ENCODE measurements around the gene PIGU.
A peak's percentile ranks its signal among the peaks of the same experiment; 100 is the strongest.
"Not testable (repeated sequence)": the region's sequence is repeated elsewhere in the genome, so short reads cannot be mapped to it uniquely, and the experiment has no call there.

The PIGU gene

GRCh38 chr20:34518863-34519262 lies 158.0 kb downstream of the PIGU start:
- FAIRE-seq; DNase-seq (ENCODE audit: insufficient read length, low spot score): not testable (repeated sequence)

- DNase-seq (ENCODE audit: insufficient read length, low spot score) = no peak
- no peak for FAIRE-seq
Measured at GRCh38 chr20:34517114-34517505, 159.8 kb downstream of the PIGU start.

DNA sequence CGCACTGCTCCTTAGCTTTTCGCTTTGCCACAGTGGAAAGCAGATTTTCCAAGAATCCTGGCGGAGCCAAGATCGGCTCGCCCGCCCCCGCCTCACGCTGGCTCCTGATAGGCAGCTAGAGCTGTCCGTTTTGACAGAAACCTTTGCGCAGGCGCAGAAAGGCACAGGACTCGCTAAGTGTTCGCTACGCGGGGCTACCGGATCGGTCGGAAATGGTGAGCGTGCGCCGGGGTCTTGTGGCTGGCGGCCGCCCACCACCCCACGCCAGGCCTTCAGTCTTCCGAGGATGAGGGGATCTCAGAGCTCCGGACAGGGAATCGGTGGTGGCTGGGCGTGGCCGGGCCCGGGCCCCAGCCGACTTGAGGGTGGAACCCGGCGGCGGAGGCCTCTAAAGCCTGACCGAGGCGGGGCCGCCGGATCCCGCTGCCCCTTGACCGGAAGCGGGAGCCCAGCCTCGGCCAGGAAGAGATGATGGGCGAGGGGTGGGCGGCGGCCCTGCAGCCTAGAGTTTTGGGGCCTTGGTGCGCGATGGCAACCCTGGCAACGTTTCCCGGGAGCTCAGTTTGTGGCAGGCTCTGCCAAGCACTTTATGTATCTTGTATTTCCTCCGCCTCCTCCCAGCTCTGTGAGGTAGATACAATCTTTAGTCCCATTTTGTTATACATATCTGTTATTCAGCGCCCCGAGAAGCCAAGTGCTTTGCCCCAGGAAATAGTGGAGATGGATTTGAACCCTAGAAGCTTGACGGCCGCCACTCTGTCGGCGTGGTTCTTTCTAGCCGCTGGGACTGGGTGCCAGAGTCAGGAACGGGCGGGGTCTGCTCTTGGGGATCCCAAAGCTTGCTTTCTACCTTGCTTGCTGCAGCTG lies 160.4 kb downstream of the PIGU start, which contains the start of gene DYNLRB1:
TSS of gene DYNLRB1 (plus strand) at position 176 of the 867 bp plus-strand sequence. CDS start at position 213, 37 bp downstream.
- DNase-seq (ENCODE audit: insufficient read length, low spot score) = peak; percentile 75
- peak; percentile 95 for FAIRE-seq

DNA sequence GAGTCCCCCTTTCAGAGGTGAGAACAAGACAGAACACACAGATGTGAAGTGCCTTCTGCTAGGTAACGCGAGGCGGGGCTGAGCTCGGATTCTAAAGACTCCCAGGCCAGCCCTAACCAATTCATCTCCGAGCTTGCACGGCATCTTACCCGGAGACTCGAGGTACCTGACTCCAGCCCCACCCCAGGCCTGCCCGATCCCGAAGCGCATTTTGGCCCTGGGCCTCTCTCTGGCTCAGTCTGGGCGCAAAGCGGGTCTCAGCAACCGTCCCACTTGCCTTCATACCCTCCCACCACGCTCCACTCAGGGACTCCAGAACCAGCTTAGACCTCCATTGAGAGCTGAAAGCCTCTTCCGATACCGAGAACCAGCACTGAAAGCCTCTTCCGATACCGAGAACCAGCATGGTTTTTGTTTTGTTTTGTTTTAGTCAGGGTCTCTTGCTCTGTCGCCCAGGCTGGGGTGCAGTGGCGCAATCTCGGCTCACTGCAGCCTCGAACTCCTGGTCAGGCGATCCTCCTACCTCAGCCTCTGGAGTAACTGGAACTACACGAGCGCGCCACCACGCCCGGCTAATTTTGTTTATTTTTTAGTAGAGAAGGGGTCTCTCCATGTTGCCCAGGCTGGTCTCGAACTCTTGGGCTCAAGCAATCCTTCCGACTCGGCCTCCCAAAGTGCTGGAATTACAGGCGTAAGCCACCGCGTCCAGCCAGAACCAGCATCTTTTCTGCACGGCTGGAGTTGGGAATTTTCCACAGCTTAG lies 161.2 kb downstream of the PIGU start:
- FAIRE-seq (no peak), DNase-seq (ENCODE audit: insufficient read length, low spot score) (peak; percentile 60)

DNA sequence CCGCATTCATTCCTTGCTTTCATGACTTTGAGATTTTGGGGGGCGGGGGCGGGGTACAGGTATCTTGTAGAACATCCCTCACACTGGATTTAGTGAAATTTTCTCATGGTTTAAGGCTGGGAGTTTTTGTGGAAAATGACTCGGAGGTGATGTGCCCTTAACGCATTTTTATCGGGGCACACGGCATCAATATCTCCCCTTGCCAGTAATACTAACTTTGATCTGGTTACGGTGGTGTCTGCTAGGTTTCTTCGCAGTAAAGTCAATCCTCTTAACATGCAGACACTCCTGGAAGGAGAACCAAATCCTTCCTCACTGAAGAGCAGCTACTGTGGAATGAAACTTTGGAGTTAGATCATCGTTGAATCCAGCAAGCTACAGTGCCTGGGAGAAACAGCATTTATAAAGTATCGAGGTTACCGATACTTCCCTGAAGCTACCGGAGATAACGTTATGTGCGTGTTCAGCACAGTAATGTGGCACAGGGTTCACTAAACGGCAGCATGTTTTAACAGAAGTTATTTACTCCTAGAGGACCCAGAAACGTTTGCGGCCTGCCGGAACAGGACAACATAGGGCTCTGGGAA lies 161.9 kb downstream of the PIGU start:
- DNase-seq (ENCODE audit: insufficient read length, low spot score) (no peak), FAIRE-seq (no peak)

DNA sequence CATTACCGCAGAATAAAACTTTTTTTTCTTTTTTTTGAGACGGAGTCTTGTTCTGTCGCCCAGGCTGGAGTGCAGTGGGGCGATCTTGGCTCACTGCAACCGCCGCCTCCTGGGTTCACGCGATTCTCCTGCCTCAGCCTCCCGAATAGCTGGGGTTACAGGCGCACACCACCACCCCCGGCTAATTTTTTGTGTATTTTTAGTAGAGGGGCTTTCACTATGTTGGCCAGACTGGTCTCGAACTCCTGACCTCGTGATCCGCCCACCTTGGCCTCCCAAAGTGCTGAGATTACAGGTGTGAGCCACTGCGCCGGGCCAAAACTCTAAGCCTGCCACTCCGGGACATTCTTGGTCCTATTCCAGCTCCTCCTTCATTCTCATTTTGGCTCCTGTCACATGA lies 162.9 kb downstream of the PIGU start:
- DNase-seq (ENCODE audit: insufficient read length, low spot score); FAIRE-seq: not testable (repeated sequence)

- DNase-seq (ENCODE audit: insufficient read length, low spot score) = no peak
- FAIRE-seq = no peak
Measured at GRCh38 chr20:34512955-34513419, 163.9 kb downstream of the PIGU start.

GRCh38 chr20:34512266-34512954 lies 164.5 kb downstream of the PIGU start:
- no peak for DNase-seq (ENCODE audit: insufficient read length, low spot score)
- FAIRE-seq = no peak

DNA sequence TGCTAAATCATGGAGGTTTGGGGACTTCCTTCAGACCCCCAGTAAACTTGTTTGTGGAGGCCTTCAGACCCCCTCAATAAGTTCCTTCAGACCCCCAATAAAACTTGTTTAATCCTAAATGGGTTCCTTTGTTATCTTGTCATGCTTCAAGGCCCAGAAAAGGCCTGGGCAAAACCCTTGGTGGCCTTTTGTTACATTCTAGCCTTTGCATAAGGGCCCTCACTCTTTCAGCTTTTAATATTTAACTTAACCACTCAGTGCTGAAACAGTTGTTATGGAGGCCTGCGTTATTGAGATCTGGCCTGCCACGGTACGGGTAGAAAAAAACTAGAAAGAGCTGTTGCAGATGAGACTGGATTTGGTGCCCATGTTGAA lies 165.0 kb downstream of the PIGU start:
- DNase-seq (ENCODE audit: insufficient read length, low spot score) (no peak), FAIRE-seq (no peak)

- no peak for DNase-seq (ENCODE audit: insufficient read length, low spot score)
- no peak for FAIRE-seq
Measured at GRCh38 chr20:34510575-34510974, 166.3 kb downstream of the PIGU start.
